Caki2 (cell line): ENCODE results near the gene ADTRP. TPM values are rescaled to one million over a fixed set of nuclear protein-coding genes. Genes with fewer than 3 reads are reported as not detected.
"Not testable (repeated sequence)": the region's sequence is repeated elsewhere in the genome, so short reads cannot be mapped to it uniquely, and the experiment has no call there.

Experiments used
- DNase-seq: peaks from one replicate; pipeline ENCODE4 v3.0.0-alpha.2; 2015; ENCODE audit warnings: low read depth
- in situ Hi-C: cut with HindIII; loops from 2 replicates; pipeline ENCODE4 v1.10.0; 2016; ENCODE audit warnings: low sequenced_read_pairs, low pct_unique_long_range_greater_than_20kb, mixed read lengths
- total RNA-seq: library from RNA; depleted of rRNA; stranded (reverse); fragments of >200 nt; shearing (Covaris generic); gene quantifications from 2 replicates; pipeline ENCODE4 v1.2.3, GENCODE V29; 2014; ENCODE audit warnings: low replicate concordance

ADTRP gene
- total RNA-seq, 1 experiment from 2014 or later, result not detected

DNA sequence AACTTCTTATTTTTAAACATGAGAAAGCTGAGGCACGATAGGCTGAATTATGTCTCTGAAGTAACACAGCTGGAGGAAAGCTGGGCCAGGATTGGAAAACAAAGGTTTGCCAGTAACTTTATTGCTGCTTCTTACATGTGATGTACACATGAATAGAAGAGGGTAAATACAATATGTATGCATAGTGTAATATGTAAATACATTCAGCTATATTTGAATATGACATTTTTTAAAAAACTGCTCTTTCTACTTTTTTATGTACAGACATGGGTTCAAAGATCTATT, 90.2 kb downstream of the ADTRP start:
- no peak for DNase-seq
- in situ Hi-C loops, result loop anchor here (25.0 kb wide), 1 partner anchor 324 kb away; the partner anchor contains the start of gene HIVEP1

DNA sequence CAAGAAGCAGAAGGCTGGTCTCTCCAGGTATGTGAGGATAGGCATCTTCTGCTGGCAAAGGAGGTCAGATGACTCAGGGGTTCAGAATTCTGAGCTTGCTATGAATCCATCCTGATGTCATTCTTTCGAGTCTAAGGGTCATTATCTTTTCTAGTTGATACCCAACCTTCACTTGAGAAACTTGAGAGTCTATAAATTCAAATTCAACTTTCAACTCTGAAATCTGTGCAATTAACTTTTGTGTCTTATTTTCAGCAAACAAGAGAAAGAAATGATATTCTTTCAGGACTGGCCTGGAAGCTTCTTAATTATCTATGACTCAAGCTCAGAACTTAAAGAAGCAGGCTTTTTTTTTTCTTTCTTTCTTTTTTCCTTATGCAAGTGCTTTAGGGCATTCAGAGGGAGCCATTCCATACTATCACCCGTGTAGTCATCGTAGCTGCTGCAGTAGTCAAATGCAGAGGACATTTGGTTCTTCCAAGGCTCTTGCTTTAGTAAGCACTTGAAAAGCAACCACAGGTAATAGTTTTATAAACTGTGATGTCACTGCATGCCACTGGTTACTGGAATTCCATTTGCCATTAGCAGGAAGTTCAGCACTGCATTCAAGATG, 93.0 kb downstream of the ADTRP start:
- peak; percentile 91 for DNase-seq

DNA sequence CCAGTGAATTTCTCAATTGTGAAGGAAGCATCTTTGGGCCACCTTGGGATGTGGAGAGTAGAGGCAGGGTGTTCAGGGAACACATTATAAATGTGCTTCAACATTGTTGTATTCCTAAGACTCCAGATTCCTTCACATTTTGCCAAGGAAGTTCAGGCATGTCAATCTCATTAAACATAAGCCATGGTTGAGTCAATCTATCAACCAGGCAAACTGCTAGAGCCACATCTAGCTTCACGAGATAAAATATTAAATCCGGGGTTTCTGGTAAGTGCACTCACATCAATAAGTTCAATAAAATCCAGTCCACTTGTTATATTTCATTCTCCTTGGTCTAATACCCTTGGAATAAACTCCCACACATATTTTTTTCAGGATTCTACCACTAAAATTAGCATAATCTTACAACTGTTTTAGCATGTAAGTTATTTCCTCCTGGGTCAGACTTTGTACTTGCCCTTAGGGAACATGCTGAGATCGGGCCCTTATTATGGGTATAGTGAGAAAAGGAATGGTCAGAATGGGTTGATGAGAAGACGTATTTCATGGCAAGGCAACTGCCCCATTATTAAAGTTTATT, 93.6 kb downstream of the ADTRP start:
- no peak for DNase-seq
- in situ Hi-C loops, result loop anchor here (25.0 kb wide), 1 partner anchor 327 kb away; the partner anchor contains the start of gene HIVEP1

More for the DNA sequence above, 93.0 kb downstream of the ADTRP start:
- in situ Hi-C loops, result loop anchor here (25.0 kb wide), 1 partner anchor 327 kb away; the partner anchor contains the start of gene HIVEP1

DNA sequence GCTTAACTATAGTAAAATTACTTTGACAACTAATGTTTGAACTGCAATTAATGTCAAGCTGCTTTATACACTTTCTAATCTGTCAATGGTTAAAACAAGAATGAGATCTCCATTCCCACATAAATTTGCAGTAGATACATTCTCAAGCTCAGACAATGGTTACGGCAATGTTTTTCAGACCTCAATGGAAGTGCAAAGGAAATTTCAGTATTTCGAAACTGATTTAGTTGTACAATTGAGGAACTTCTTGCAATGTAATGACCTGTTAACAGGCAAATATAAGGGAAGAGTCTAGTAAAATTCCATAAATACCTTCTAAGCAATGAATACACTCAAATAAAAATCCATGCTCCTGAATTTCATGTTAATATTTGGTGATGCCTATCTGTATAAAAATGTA, 94.7 kb downstream of the ADTRP start:
- no peak for DNase-seq
- in situ Hi-C loops, result loop anchor here (25.0 kb wide), 1 partner anchor 328 kb away; the partner anchor contains the start of gene HIVEP1

DNA sequence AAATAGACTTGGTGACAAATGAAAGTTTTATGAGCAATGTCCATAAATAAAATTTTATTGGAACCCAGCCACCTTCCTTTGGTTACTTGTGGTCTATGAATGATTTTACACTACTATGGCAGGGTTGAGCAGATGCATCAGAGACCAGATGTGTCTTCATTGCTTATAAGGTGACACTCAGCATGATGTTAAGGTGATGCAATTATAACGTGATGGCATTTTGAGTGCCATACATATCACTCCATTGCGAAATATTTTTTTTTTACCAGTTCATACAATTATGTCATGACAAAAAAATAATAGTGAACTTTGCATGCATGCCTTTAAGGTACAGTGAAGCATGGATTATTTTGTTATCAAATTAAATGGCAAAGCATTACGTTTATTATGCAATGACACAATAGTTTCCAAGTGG, 96.0 kb downstream of the ADTRP start:
- in situ Hi-C loops, result loop anchor here (25.0 kb wide), 1 partner anchor 330 kb away; the partner anchor contains the start of gene HIVEP1
- DNase-seq, result no peak

DNA sequence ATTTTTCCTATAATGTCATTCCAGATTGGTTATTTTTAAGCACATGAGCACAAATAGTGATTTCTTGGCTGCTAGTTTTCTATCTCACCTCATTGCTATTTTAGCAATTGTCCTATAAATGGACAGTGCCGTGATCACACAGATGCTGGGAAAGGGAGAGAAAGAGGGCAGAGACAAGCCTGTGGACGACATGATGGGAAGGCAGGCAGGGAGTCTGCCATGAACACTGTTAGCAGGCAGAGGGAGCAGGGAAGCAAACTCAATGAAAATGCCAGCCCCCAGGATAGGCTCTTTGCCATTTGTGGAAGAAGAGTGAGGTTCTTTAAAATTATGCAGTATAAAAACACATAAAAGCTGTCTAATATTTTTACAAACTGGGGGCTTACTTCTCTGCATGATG, 96.8 kb downstream of the ADTRP start:
- in situ Hi-C loops, result loop anchor here (25.0 kb wide), 1 partner anchor 331 kb away; the partner anchor contains the start of gene HIVEP1
- no peak for DNase-seq

DNA sequence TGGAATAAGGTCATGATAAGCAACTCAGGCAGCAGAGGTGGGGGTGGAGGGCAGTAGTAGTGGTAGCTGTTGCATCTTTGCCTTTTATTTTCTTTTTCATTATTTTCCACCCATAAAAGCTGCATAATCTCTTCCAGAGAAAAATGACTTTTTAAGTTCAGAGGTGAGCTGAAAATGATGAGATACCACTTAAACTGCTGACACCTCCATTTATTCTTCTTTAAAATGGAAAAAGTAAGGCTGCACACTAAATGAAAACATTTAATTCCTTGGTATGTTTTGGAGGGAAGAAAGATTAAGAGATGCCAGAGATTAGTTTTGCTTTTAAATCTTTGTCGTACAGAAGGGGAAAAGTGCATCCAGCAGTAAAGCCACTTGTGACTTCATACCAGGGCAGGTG, 97.2 kb downstream of the ADTRP start:
- no peak for DNase-seq

DNA sequence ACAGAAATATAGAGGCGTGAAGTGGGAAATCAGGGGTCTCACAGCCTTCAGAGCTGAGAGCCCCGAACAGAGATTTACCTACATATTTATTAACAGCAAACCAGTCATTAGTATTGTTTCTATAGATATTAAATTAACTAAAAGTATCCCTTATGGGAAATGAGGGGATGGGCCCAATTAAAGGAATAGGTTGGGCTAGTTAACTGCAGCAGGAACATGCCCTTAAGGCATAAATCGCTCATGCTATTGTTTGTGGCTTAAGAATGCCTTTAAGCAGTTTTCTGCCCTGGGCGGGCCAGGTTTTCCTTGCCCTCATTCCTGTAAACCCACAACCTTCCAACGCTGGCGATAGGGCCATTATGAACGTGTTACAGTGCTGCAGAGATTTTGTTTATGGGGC, 98.1 kb downstream of the ADTRP start:
- in situ Hi-C loops, result loop anchor here (25.0 kb wide), 1 partner anchor 332 kb away; the partner anchor contains the start of gene HIVEP1

More for the DNA sequence above, 97.2 kb downstream of the ADTRP start:
- in situ Hi-C loops, result loop anchor here (25.0 kb wide), 1 partner anchor 331 kb away; the partner anchor contains the start of gene HIVEP1

DNA sequence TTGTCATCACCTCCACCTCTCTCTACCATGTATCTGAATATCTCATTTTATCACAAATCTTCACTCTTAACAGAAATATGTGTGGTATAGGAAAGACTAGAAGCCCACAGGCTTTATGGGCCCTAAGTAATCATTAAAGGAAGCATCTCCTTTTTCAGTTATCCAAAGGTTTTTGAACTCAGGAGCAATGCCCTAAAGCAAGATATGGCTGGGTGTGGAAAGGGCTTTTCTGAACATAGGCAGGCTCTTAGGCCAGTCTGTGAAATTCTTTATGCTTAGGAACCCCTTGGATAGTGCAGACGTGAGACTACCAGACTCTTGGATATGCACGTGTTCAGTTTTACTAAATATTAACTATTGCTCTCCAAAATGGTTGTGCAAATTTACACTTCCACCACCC, 99.5 kb downstream of the ADTRP start:
- in situ Hi-C loops, result loop anchor here (25.0 kb wide), 1 partner anchor 333 kb away; the partner anchor contains the start of gene HIVEP1
- no peak for DNase-seq

More for the DNA sequence above, 98.1 kb downstream of the ADTRP start:
- DNase-seq, result not testable (repeated sequence)

DNA sequence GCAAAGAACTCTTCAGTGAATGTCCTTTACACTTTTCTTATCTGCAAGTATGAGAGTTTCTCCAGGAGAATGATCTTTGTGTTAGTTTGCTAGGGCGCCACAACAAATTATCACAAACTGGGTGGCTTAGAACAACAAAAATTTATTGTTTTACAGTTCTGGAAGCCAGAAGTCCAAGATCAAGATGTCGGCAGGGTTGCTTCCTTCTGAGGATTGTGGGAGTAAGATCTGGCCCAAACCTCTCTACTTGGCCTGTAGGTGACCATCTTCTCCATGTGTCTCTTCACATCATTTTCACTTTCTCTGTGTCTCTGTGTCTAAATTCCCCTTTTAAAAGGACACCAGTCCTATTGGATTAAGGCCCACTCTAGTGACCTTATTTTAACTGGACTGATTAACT, 103.0 kb downstream of the ADTRP start:
- in situ Hi-C loops, result loop anchor here (25.0 kb wide), 1 partner anchor 337 kb away; the partner anchor contains the start of gene HIVEP1
- no peak for DNase-seq

DNA sequence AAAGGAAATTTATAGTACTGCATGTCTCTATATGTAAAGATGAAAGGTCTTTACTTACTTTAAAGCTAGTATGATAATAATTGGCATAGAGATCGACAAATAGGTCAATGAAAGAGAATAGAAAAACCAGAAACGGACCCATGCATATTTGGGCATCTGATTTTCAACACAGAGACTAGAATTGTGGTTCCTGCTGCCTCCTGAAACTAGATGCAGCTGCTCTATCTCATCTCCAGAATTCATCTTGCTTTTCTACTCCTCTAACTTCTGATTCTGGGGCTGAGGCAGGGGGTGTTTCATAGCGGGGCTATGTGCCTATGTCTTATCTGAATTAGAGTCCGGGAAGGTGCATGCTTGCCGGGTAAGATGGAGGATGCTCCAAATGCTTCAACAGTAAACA, 105.9 kb downstream of the ADTRP start:
- no peak for DNase-seq
- in situ Hi-C loops, result no loop called here

DNA sequence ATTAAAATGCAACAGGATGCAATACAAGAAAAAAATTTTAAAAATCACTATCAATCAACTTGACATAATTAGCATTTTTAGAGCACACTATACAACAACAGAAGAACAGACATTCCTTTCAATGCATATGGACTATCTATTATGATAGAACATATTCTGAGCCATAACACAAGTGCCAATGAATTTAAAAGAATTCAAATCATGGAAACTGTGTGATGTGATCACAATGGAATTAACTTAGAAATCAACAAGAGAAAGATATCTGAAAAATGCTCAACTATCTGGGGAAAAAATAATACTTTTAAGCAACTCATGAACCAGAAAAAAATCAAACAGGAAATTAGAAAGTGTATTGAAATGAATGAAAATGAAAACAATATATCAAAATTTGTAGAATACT, 106.3 kb downstream of the ADTRP start:
- in situ Hi-C loops, result no loop called here
- no peak for DNase-seq

DNA sequence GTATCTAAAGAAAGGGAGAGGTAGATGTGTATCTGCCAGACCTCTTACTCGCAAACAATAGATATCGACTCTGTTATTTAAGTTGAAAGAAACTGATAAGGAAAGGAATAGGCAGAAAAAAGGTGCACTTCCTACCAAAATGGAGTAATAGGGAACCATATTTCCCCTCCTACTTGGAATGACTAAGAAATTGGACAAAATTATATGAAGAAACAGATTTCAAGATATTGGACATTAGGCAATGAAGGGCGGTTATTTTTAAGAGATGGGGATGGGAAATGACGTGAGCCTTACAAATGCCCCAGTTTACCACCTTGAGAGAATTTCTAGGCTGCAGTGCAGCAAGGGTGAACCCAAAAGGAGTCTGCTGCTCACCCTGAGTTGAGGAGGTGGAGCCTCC, 108.9 kb downstream of the ADTRP start:
- DNase-seq, result no peak

DNA sequence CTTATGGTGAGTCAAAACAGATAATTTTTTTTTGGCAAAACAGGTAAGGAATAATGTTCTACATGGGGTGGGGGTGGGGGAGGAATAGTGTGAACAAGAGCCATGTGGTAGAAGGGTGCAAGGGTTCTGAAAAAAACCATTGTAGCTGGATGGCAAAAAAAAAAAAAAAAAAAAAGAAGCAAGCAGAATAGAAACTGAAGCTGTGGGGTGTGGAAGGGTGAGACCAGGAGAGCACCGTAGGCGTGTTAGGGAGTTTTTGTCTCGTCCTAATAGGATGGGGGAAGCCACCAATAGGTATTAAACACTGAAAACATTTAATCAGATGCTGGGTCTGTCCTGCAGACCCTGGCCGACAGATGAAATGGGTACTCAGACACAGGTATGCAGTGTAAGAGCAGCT, 110.1 kb downstream of the ADTRP start:
- in situ Hi-C loops, result no loop called here
- DNase-seq, result no peak

More for the DNA sequence above, 108.9 kb downstream of the ADTRP start:
- in situ Hi-C loops, result no loop called here

DNA sequence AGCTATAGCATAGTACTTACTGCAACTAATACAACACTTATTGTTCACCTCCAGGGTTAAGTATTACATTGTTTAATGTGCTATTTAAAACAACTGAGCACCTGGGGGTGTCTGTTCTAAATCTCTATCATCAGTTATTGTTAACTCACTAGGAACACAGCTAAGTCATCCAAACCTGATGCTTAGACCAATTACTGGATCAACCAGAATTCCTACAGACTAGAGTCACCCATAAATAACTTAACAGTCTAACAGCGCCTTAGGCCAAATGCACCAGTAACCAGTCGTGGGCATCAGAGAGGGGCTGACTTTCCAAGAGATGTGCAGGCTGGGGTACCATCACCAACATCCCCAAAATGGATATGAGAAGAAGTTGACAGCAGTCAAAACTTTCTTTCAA, 110.7 kb downstream of the ADTRP start:
- in situ Hi-C loops, result no loop called here
- DNase-seq, result no peak

DNA sequence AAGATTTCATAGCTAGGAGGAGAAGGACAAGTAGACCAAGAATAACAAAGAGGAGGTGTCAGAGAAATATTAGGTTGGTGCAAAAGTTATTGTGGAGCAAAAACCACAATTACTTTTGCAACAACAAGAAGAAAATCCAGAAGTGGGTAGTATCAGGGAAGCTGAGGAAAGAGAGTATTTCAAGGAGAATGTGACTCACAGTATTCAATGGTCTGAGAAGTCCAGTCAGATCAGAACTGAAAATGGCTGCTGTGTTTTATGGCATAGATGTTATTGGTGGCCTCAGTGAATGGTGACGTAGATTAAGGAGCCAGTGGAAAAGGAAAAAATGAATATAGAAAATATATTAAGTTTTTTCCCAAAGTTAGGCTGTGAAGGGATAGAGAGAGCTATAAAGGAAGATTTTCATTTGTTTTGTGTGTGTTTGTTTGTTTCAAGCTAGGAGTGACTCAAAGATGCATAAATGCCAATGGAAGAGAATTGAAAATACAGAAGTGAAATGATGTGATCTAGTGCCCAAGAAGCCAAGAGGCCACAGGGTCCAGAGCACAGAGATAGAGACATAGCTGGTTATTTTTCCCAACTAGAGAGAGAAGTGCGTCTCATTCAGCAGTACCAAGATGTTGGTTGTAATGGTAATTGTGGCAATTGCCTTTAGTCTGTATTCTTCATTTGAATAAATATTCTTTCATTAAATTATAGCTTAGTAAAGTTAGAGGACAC, 112.8 kb downstream of the ADTRP start:
- in situ Hi-C loops, result no loop called here
- no peak for DNase-seq
